ENCODE measurements around the gene PLA2G2D.

The PLA2G2D gene

DNA sequence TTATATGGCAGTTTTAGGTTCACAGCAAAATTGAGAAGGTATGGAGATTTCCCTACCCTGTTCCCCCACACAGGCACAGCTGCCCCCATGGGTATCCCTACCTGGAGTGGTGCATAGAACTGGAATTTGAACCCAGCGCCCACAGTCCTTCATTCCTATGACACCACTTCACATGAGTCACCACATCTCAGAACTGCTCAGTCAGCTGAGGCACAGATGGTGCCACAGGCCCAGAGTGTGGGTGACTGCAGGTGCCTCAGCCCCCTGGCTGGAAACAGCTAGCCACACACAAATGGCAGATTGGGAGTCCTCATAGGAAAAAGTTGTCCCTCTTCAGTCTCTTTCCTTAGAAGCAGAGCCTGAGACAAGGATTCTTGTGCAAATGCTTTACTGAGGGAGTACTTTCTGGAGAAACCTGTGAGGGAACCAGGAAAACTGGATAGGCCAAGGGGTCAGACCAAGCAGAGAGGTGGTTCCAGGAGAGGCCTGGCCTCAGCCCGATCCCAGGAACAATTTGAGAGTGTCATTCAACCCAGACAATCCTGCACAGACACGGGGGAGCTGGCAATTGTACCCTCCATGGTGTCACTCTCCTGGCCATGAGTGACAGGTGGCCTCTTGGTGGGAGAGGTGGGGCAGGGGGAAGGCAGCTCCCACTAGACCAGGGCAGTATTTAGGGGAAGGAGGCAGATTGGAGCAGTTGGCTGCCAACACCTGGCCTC, 6.9 kb downstream of the PLA2G2D start:
- no peak for DNase-seq

DNA sequence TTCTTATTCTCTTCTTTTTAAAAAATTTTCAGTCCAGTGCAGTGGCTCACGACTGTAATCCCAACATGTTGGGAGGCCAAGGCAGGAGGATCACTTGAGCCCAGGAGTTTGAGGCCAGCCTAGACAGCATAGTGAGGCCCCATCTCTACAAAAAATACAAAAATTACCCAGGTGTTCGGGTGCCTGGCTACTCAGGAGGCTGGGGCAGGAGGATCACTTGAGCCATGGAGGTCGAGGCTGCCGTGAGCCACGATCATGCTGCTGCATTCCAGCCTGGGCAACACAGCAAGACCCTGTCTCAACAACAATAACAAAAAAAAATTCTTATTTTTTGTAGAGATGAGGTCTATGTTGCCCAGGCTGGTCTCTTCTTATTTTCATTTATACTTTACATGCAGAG, 7.9 kb downstream of the PLA2G2D start:
- DNase-seq = no peak

DNA sequence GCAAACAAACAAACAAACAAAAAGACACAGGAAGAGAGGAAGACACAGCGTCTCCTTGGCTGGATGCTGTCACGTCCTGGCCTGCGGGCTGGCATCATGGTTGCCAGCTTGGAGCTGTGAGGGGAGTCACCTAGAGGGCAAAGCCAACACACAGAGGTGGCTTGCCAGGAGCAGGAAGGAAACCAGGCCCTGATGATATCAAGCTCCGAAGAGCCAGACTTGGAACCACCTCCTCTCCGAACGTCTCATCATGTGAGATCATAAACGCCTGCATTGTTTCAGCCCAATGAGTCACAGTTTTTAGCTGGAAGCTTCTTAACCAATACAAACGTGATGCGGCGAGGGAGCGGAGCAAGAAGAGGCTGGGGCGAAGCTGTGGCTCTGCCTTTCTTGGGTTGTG, 8.7 kb downstream of the PLA2G2D start:
- DNase-seq = no peak

DNA sequence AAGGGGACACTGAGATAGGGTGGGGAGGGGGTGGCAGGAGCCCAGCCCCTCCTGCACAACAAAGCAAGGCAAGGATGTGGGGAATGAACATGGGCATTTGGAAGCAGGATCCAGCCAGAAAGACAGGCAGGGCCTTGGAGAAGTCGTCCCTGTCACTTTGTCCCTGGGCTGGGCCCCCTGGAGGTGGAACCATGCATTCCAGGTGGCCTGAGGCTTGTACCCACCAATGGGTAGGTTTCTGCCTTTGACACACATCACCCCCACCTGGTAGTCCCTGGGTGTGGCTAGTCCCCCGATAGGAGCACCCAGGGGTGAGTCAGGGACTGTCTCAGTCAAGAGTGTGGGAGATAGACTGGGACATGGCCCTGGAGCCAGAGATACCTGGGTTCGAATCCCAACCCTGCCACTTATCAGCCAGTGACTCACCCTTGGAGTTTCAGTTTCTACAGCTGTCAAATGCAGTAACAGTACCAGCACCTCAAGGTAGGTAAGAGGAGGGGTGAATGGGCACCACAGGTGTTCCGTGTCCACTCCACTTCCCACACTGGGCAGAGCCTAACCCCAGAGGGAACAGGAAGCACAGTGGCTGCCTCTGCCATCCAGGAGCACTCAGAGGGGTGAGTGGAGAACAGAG, 10.0 kb downstream of the PLA2G2D start:
- DNase-seq = no peak

DNA sequence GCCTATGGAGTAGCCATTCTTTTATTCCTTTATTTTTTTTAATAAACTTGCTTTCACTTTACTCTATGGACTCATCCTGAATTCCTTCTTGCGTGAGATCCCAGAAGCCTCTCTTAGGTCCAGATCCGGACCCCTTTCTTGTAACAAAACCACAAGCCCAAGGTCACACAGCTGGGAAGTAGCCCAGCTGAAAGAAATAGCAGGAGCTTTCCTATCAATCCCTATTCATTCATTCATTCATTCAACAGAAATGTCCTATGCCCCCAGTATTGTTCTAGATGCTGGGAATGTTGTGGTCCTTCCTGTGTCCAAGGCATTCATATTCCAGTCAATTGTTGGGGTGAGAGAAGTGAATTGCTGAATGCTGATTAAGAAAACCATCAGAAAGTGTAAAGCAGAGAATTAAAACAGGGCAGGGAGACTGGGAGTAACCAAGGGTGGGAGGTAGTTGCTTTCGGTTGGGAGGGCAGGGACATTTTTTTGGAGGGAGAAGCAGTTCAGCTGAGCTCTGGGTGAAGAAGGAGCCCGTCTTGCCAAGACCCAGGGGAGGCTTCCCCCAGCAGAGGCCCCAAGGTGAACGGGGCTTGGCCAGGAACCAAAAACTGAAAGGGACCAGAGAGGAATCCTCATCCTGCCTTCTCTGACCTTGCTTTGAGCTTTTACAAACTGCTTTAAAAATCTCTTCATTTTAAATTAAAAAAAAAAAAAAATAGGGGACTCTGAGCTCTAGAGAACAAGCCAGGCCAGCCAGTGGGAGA, 10.8 kb downstream of the PLA2G2D start:
- no peak for DNase-seq

DNA sequence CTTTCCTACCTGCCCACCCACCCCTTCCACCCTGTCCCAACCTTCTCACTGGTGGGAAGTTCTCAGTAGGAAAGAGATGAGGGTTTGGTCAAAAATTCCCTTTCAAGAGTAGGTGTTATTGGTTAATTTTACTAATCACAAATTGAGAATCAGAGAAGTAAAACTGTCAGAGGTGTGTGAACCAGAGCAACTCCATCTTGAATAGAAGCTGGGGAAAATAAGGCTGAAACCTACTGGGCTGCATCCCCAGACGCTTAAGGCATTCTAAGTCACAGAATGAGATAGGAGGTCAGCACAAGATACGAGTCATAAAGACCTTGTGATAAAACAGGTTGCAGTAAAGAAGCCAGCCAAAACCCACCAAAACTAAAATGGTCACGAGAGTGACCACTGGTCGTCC, 11.5 kb downstream of the PLA2G2D start:
- no peak for DNase-seq

DNA sequence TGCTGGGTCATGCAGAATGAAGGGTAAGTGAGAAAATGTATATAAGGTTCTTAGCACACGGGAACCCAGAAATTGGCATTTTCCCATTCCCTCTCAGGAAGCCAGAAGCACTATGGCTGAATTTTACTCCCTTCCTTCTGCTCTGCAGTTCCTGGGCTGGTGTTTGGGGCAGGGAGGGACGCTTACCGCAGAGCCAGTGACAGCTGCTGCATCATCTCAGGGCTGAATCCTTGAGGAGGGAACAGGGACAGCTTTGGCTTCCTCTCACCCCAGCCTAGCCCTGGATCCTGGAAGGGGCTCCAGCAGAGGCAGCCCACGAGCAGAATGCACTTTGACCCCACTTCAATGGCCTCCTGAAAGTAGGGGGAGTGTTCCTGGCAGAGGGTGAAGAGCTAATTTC, 12.0 kb downstream of the PLA2G2D start:
- DNase-seq = no peak

DNA sequence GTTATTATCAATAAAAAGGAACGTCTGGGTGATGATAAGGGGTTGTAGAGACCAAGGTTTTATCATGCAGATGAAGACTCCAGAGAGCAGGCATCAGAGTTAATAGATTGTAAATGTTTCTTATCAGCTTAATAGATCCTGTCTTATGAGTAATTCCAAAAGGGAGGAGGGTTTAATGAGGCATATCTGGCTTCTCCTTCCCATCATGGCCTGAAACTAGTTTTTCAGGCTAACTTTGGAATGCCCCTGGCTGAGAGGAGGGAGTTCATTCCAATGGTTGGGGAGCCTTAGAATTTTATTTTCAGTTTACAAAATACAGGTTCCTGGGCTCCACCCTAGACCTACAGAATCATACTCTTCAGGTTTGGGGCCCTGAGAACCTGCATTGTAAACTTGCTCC, 13.5 kb downstream of the PLA2G2D start:
- no peak for DNase-seq

DNA sequence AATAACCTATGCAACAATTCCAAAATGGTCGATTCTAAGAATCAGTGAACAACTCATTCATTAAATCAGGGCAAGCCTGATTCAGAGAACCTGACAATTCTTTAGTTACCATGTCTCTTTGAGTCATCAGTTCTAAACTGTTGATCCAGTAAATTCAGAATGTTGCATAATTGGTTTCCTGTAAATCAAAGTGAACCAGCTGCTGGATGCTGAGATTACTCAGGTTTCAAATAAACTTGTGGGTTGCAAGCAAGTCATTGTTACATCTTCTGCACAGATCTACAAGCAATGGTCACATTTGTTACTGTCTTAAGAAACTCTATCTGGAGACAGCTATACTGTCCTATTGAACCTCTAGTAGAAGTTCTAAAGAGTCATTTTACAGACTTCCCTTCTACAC, 16.5 kb downstream of the PLA2G2D start:
- no peak for DNase-seq

DNA sequence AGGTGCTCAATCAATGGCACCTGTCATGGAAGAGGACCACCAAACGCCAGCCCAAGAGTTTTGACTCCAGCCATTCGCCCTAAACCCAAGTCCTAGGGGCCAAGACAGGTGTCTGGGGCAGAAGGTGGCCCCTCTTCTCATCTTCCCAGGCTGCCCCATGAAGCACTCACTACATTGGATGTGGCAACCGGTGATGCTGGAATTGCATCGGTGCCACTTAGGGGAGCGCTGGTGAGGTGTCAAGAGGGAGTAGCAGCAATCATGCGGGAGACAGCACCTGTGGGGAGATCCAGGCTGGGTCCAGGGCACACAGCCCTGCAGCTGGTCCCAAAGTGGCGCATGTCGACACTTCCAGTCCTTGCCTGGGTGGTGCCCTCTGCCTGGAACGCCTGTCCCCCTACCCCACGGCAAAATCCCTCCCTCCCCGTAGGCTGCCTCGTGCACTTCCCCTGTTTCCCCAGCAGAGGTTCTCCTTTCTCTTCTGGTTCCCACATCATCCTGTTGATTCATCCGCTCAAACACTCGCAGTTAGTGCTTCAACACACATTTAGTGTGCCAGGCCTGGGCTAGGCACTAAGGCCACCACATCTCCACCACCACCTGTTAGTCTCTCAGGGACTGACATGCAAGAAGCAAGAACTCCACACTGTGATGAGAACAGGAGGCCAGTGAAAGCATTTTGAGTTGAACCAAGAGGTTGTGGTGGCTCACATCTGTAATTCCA, 18.5 kb downstream of the PLA2G2D start:
- DNase-seq = peak; percentile 16

DNA sequence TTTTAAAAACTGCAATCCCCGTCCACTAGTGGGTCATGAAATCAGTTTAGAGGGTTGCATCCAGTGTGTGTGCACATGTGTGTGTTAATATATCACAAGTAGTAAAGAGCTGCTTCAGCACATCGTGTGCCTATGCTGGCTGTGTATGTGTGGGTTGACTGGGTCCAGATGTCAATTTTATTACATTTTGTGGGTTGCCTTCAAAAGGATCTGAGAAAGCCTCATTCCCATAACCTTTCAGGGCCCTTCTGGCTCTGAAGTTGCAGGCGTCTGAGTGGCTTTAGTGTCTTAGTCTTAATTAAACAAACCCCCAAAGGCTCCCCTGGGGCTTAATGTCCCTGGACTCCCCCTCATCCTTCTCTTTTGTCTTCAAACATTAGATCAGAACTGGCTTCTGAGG, 19.8 kb downstream of the PLA2G2D start:
- no peak for DNase-seq

DNA sequence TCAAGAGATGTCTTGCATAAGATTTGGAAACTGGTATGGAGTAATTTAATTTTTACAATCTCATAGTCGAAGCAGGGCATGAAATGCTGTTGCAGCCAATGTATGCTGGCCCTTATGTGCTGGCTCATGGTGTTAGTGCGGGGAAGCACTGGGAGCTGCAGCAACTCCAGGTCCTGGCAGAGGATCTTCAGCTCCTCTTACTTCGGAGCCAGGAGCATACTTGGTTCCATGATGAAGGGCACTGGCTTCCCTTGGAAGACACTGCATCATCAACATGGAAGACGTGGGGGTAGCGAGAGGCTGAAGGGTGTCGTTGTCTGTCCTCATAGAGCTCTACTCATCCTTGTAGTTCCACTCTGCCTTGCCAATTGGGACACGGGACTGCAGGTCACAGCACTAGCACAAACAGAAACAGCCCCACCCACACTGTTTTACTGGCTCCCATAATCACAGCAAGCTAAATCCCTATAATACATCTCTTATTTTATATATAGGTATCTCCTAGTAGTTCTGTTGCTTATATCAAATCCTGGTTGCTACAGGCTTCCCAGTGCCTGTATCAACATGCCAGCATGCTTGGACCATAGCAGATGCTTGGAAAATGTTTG, 22.4 kb downstream of the PLA2G2D start:
- no peak for DNase-seq

DNA sequence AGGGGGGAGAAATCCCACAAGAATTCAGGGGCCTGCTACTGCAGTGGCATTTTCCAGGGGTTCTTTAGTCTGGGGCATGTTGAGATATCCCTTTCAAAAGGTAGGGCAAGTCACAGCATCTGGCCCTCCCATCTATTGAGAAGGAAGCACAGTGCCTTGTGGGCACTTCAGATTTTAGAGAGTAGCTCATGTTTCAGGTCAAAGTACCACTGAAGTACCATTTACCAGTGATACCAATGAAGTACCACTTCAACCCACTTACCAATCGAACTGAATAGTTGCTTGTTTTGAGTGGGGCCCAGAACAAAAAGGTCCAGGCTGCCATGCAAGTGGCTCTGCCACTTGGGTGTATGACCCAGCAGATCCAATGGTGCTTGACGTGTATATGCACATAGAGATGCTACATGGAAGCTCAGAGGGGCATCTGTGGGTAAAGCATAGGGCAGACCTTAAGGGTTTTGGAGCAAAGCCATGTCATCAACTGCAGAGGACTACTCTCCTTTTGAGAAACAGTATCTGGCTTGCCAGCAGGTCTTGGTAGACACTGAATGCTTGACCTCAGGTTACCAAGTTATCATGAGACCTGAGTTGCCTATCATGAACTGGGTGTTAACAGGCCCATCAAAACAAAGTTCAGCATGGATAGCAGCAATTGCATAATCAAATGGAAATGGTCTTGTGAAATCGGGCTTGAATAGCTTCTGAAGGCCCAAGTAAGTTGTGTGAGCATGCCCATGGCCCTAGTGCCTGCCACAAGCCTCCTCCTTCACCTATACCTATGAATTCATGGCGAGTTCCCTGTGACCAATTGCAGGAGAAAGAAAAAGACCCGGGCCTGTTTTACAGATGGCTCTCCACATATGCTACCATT, 23.5 kb downstream of the PLA2G2D start:
- no peak for DNase-seq

DNA sequence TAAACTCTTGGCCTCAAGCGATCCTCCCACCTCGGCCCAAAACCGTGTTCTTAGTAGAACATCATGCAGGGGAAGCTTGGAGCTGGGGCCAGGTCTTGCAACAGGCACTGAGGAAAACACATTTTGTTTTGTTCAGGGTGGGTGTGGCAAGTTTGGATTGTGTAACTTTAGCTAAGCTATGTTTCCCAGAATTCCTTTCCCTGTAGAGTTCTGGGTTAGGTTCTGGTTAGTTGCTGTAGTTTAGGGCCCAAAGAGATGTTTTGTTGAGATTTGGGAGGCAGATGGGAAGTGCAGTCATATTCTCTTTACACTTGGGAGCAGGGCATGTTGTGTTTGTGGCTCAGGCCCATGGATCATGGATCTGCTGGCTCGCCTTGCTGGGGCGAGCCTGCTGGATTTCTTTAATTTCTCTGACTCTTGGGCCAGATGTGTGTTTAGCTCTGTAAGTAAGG, 25.4 kb downstream of the PLA2G2D start:
- DNase-seq = no peak

DNA sequence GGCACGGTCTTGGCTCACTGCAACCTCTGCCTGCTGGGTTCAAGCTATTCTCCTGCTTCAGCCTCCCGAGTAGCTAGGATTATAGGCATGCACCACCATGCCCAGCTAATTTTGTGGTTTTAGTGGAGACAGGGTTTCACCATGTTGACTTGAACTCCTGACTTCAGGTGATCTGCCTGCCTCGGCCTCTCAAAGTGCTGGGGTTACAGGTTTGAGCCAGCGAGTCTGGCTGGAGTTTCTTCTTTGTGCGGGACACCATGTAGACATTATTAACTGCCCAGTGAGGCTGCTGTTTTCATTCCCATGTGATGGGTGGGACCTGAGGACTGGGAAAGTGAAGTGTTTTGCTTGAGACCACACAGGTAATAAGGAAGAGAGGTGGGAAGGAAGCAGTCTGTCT, 26.0 kb downstream of the PLA2G2D start:
- no peak for DNase-seq

DNA sequence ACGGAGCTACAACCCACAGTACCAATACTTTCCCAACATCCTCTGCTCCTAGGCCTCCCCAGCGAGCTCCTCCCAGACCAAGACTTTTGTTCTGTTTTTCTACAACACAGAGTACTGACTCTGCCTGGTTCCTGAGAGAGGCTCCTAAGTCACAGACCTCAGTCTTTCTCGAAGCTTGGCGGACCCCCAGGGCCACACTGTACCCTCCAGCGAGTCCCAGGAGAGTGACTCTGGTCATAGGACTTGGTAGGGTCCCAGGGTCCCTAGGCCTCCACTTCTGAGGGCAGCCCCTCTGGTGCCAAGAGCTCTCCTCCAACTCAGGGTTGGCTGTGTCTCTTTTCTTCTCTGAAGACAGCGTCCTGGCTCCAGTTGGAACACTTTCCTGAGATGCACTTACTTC, 28.7 kb downstream of the PLA2G2D start:
- DNase-seq = no peak

DNA sequence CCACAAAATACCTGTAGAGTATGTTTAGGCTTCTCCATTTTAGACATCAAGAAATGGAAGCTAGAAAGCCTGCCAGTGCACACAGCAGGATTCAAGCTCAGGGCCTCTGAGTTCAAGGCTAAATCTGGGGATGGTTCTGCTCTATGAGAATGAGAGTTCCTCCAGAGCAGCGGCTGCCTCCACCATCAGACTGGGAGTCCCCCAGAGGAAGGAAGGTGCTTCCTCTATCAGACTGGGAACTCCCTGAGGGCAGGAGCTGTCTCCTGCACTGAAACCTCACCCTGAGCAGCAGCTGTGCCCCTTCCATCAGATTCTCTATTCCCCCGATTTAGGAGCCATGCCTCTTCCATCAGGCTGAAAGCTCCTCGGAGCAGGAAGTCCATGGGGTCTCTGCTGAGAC, 29.2 kb downstream of the PLA2G2D start:
- DNase-seq = no peak

DNA sequence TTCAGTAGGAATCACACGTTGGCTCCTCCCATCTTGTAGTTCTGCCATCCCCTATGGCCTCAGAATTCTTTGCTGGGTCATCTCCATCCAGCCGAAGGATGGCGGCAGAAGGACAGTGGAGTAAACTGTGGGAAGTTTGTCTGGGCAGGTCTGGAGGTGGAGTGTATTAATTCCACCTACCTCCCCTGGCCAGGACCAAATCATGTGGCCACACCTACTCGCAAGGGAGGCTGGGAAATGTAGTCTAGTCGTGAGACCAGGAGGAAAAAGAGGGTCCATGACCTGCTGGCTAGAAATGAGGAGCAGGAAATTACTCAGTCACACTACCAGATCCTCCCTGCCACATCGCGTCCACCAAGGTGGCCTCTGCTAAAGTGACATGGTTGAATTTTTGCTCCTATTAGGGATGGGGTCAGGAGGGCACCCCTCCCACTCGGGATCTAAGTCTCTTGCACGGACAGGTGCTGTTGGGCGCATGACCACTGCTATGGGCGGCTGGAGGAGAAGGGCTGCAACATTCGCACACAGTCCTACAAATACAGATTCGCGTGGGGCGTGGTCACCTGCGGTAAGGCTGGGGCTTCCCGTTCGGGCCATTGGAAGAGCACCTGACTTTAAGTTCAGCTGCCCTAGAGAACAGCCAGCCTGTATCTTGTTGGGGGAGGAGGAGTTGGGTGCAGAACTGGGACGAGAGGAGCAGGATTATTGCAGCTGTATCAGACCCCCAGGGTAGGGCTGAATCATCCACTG, 29.8 kb downstream of the PLA2G2D start:
- no peak for DNase-seq

DNA sequence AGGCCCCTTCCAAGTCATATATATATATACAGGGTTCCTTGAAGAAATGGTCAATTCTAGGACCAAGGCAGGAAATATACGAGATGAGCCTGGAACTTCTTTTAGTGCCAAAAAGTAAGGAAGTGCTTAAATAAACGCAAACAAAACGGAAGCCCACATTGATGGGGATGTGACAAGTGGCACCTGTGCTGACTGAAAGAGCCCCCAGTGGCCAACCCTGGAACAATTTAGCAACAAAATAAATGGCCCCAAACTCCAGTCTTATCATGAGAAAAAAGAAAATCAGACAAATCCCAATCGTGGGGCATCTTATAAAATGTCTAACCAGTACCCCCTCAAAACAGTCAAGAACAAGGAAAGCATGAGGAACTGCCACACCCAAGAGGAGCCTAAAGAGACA, 31.7 kb downstream of the PLA2G2D start:
- DNase-seq = no peak

DNA sequence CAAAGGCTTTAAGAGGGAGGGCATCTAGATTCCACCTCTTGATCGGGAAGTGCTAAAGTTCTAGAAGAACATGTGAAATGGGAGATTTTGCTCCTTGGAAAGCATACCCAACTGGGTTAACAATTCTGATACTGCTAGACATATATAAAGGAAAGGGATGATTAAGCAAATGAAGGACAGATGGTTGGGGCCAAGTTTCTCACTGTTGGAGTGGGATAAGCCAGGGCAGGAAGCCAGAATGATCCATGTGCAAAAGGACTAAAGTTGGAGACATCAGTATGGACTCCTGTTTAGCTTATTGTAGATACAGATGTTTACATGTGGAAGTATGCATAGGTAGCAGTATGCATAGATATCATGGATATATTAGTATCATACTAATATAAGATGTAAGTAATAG, 32.5 kb downstream of the PLA2G2D start:
- DNase-seq = no peak

All from CD4-positive, alpha-beta T cell treated with Interleukin-12 subunit alpha and Interleukin-12 subunit beta, for 1 hour (primary cell).